Stimulated activated CD4-positive, alpha-beta T cell treated with anti-CD3 and anti-CD28 coated beads, Interleukin-1b, Interleukin-23, amount 100 ng/mL, for 1 hour (primary cell): ENCODE measurements around the gene YEATS4.

Experiments
- DNase-seq, 2 donors: peaks; one replicate each; pipeline ENCODE4 v3.0.0-alpha.2; 2020; ENCODE audit warnings: low read depth in 2 of 2

The YEATS4 gene

DNA sequence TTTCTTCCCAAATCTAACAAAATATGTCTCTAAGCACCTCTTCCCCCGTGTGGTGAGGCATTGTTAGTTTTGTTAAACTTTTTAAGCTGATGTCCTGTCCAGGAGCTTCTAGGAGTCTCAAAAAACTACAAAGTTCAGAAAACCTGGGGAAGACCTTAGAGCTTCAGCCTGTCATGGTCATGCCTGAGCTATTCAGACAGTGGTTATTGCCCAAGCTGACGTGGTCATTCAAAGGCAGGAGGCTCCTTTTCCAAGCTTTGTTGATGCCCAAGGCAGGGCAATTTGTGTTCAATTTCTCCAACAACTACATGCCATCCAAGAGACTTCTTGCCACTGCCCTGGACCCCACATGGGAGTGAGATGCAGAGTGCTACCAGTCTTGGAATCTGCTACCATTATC is 17.1 kb upstream of the YEATS4 start:
- DNase-seq = no peak

DNA sequence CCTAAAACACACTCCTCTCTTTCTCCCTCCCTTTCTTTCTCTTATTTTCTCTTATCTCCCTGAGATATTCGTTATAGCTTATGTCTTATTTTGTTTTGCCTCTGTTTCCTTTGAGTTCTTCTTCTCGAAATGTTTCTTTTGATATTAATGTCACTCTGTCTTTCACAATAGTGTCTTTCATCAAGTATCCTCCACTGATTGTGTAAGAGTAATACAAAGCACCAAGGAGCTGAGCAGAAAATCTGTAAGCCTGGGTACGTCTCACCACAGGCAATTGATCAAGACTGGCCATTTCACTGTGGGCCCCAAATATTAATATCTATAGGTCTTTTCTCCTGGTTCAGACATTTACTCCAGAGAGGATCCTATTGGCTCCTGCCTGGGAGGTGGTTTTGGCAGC is 16.2 kb upstream of the YEATS4 start:
- no peak for DNase-seq

DNA sequence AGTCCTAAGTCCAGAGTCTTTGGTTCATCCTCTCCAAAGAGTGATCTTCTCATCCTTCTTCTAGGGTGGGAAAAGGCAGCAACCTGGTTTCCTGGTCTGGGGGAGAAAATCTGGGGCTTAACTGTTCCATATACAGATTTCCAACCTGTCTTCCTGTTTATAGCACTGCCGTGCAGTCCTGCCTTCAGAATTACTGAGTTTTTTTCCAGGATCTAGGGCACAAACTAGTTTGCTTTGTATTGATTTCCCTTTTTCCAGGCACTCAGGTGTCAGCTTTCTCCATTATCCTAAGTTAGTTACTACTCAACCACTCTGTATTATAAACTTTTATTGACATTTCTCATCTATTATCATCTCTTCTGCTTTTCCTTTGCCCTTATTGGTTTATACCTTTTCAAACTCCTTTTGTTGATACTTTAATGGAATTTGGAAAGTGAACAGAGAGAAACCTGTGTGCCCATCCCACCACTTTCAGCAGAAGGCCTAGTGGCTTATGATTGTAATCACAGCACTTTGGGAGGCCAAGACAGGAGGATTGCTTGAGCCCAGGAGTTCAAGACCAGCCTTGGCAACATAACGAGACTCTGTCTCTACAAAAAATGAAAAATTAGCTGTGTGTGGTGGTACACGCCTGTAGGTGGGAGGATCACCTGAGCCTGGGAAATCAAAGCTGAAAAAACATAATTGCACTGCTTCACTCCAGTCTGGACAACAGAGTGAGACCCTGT is 15.5 kb upstream of the YEATS4 start:
- no peak for DNase-seq

DNA sequence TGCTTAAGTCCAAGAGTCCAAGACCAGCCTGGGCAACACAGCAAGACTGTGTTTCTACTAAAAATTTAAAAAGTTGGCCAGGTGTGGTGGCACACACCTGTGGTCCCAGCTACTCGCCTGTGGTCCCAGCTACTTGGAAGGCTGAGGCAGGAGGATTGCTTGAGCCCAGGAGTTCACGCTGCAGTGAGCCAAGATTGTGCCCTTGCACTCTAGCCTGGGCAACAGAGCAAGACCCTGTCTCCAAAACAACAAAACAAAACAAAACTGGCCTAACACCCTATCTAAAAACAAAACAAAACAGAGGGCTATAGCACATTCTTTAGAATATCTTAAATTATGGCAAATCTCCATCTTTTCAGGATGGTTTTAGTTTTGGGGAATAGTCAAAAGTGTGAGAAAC is 14.5 kb upstream of the YEATS4 start:
- no peak for DNase-seq

DNA sequence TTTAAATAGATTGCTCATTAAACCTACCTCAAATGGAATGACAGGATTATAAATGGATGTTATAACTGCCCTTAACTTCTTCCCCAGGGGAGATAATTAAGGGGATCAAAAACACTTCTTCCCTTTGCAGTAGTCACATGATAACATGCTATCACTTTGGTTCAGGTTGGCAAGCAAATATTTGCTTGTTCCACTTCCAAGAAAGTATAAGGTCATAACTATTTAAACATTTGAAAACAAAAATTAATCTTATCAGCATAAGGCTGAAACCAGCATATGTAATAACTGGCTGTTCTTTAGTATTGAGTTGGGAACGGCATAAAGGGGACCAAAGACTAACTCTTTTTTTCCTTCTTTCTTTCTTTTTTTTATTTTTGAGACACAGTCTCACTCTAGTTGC is 13.8 kb upstream of the YEATS4 start:
- DNase-seq = no peak

DNA sequence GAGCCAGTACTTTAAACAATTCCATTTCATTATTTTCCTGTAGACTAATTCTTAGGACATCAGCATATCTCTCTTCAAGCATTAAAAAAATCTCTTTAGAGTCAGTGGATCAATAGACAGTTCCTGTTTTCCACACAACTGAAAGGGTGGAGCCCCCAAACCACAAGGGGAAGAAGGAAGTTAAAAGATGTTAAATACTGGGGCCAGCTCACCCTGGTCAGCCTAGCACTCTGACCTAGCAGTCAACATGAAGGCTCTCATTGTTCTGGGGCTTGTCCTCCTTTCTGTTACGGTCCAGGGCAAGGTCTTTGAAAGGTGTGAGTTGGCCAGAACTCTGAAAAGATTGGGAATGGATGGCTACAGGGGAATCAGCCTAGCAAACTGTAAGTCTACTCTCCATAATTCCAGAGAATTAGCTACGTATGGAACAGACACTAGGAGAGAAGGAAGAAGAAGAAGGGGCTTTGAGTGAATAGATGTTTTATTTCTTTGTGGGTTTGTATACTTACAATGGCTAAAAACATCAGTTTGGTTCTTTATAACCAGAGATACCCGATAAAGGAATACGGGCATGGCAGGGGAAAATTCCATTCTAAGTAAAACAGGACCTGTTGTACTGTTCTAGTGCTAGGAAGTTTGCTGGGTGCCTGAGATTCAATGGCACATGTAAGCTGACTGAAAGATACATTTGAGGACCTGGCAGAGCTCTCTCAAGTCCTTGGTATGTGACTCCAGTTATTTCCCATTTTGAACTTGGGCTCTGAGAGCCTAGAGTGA is 11.2 kb upstream of the YEATS4 start, which contains the start of gene LYZ:
Gene LYZ, plus strand, starts transcription at position 220 of the 777 bp plus-strand sequence. Its CDS starts 28 bp downstream, at position 248.
- DNase-seq = no peak

DNA sequence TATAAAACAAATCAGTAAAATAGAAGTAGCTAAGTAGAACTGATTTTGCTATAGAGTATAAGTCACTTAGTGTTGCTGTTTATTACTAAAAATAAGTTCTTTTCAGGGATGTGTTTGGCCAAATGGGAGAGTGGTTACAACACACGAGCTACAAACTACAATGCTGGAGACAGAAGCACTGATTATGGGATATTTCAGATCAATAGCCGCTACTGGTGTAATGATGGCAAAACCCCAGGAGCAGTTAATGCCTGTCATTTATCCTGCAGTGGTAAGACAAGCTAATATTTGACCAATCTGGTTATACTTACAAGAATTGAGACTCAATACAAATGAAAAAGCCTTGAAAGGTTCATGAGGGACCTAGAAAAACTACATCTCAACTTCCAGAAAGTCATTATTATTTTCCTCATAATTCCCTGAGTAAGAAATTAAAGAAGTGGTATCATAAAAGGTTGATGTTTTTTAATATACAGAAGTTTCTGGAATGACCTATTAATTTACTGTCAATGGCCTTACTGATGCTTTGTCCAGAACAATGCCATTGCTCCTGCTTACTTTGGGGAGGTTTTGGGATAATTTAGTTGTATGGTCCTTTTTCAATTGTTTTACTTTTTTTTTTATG is 9.4 kb upstream of the YEATS4 start:
- no peak for DNase-seq

DNA sequence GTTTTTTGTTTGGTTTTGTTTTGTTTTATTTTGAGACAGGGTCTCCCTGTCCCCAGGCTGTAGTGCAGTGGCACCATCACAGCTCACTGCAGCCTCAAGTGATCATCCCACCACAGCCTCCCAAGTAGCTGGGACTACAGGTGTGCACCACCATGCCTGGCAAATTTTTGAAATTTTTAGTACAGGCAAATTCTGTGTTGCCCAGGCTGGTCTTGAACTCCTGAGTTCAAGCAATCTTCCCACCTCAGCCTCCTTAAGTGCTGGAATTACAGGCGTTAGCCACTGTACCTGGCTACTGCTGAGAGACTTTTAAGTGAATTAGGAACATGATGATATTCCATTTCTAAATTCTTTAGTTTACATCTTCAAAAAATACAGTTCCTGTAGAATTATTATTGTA is 8.8 kb upstream of the YEATS4 start:
- no peak for DNase-seq

DNA sequence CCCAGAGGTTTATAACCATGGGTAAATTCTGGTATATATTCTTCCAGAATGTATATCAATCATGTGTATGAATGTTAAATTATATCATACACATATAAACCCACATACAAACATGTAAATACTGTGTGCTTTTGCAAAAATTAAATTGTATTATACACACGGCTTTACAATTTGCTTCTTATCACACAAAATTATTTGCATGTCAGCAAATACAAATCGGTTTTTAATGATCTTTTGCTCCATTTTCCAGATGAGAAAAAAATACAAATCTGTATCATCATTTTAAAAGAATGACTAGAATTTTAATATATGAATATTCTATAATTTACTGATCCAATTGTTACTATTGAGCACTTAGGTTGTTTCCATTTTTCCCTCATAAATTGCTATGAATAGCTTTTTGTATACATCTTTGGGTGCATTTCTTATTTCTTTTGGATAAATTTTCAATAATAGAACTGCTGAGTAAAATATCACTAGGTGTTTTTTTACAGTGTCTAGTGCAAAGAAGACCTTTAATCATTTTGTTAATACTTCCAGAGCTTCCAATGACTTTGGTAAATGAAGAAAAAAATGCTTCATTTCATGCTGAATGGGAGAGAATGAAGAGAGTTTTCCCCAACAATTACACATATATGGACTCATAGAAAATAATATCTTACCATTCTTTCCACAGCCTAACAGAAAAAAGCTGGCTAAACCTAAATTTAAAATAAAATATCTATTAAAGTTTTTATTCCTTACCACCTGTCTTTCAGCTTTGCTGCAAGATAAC is 7.9 kb upstream of the YEATS4 start:
- DNase-seq = no peak

DNA sequence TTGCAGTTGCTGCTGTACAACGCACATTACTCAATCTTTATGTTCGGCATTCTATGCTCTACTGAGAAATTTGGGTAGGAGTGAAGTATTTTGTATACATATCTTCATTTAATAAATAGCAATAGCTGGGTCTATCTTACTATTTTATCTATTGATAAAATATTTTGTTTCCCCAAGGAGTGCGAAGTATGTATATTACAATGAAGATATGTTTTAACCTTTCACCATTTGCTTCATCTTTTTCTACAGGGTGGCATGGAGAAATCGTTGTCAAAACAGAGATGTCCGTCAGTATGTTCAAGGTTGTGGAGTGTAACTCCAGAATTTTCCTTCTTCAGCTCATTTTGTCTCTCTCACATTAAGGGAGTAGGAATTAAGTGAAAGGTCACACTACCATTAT is 6.6 kb upstream of the YEATS4 start:
- DNase-seq = no peak

DNA sequence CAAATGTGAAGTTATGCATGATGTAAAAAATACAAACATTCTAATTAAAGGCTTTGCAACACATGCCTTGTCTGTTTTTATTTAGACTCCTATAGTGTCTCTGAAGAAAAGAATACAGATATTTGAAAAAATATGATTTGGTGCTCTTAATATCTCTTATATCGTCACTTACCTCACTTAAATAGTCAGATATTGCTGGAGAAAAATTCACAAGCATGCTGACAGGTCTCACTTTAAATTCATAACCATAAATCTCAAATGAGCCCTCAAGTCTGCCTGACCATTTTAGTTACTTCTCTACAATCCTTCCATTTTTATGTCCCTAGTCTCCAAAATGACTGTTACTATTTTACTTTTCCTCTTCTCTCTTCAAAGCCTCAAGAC is 5.4 kb upstream of the YEATS4 start:
- DNase-seq = no peak

DNA sequence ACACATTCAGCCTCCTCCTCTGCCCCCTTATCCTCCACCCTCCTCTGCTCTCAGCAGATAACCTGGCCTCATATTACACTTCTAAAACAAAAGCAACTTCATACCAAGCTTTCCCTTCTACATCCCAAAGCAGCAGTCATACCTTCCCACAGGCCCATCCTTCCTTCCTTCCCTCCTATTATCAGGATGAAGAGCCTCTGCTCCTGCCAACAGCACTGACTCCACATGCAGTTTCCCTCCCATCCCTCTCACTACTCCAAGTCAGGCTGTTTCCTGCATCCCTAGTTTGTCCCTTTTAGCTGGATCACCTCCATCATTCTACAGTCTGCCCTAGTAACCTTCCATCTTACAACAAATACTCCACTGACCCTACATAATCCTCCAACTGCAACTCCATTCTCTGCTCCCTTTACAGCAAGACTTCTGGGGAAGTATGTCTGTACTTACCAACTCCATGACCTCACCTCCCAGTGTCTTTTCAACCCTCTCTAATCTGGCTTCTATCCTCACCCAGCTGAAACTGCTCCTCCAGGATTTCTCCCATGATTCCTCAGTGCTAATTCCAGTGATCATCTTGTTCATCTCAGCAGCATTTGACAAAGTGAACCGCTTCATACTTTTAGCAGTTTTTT is 4.9 kb upstream of the YEATS4 start:
- DNase-seq = no peak

DNA sequence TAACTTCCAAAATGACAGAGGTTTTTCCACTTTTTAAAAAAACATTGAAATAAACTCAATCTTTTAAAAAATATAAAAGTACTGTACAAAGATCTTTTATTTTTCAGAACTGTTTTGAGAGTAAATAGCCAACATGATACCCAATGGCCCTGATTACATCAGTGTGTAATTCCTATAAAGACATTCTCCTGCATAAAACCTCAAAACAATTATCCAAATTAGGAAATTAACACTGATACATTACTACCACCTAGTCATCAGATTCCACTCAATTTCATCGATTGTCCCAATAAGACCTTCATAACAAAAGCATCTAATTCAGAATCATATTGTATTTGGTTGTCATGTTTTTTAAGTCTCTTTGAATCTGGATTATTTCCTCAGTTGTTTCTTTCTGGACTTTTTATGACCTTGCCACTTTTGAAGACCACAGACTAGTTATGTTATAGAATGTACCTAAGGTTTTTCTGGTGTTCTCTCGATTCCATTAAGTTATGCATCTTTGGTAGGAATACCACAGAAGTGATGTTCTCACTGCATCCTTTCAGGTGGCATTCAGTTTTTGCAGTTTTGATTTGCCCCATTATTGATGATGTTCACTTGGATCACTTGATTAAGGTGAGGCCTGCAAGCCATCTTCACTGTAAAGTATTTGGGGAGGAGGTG is 4.0 kb upstream of the YEATS4 start:
- DNase-seq = no peak

DNA sequence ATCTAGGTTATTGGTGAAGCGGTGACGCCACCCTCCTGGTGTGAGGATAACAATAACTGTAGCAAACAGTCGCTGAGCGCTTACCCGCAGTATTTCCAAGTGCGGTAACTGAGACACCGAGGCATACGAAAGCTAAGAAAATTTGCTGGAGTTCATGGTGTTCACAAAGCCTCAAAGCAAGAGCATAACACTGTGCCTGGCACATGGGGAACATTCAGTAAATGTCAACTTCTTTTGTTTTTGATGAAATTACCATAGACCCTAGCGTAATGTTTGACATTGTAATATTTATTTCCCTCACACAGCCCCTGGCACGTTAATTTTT is 767 bp downstream of the YEATS4 start:
- DNase-seq = no peak

DNA sequence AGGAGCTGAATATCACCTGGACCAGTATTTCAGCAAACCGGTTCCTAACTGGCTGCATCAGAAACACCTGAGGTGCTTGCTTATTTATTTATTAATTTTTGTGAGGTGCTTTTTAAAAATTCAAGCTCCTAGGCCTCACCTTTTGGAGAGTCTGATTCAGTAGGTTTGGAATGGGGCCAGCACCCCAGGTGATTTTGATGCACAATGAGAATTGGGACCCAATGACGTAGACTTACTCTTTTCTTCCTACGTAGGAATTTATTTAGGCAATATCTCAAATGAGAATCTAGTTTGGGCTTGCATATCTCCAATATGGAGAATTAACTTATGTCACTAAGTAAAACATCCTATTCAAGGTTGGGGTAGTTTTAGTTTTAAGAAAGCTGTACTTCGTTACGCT is 7.3 kb downstream of the YEATS4 start:
- no peak for DNase-seq

DNA sequence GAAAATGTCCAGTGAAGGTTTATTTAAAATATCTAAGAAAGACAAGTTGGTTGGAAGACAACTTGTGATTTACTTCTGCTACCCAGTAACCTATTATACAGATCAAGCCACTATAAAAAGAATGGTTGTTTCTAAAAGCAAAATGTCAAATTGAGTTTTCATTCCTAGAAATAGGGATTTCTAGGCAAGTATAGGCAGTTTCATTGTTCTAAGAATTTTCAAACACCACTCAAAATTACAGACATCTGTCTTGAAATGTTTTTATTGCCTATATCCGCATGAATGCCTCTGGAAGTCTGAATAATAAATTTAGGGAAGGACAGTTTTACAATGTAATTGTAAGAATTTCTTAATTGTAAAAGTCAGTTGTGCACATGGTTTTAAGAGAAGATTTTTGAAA is 8.6 kb downstream of the YEATS4 start:
- DNase-seq = no peak

DNA sequence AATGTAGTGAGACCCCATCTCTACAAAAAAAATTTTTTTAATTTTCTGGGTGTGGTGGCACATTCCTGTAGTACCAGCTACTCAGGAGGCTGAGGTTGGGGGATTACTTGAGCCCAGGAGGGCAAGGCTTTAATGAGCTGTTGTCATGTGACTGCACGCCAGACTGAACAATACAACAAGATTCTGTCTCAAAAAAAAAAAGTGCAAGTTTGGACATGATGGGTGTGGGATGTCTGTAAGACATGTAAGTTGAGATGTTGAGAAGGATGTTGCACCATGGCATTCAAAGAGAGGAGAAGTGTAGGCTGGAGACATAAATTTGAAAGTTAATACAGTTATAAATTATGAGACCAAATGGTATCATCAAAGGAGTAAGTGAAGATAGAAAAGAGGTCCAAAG is 23.5 kb downstream of the YEATS4 start:
- no peak for DNase-seq

DNA sequence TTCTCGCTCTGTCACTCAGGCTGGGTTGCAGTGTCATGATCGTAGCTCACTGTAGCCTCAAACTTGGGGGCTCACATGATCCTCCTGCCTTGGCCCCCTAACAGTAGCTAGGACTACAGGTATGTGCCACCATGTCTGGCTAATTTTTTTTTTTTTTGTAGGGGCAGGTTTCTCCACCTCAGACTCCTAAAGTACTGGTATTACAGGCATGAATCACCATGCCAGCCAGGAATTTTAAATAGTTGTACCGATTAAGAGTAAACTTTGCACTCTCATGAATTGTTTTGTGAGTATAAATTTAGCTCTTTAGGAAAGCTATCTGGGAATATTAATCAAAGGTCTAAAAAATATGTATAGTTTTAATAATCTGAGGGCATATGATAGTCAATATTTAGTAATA is 25.5 kb downstream of the YEATS4 start:
- DNase-seq = no peak

DNA sequence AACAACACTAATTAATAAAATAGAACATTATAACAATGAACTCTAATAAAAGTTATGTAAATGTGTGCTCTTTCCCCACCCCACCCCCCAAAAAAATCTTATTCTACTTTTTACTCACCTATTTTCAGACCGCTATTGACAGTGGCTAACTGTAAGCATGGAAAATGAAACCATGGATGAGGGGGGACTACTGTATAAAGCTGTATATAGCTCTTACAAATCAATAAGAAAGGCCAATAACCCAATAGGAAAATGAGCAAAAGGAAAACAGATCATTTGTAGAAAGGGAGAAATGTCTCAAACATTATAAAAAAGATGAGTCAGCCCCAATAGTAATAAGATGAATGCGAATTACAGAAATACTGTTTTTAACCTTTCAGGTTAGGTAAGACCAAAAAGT is 27.4 kb downstream of the YEATS4 start:
- no peak for DNase-seq

DNA sequence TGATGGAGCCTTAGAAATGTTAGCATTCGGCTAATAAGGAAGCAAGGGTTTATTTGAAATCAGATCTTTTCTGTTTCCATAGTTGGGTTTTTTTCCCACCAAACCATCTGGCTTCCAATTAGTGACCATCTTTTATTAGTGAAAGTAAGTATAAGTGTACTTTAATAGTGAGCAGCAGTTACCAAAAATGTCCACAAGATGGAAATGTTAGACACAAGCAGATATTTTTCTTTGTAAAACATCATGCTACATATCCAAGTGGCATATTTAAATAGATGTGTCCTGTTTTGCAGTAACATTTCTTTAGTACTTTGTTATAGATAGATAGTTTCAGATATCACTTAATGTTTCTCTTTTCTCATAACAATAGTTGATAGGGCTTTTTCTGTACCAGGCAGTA is 28.8 kb downstream of the YEATS4 start:
- DNase-seq = no peak

DNA sequence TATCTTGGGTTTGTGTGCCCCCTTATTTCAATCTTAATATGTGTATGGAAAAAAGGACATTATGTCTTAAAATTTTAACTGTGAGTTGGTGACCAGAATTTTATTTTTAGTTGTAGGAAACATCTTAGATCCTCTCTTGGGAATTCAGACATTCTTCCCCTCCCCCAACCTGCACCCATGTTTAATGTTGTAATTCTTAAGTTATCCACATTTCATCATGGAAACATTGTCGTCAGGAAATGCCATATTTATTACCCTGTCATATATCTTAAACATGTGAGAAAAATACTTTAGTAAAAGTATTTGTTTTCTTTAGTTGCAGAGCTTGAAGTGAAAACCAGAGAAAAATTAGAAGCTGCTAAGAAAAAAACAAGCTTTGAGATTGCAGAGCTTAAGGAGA is 30.3 kb downstream of the YEATS4 start:
- no peak for DNase-seq
